ENCODE results near the gene EXOC6B.

- TF ChIP-seq CTCF (IDR thresholded peaks at IDR 0.05 in 4 of 5, conservative IDR thresholded peaks at IDR 0.05 in 1 of 5) = no peak
- TF ChIP-seq POLR2A (IDR thresholded peaks at IDR 0.05) = no peak
Observed at GRCh38 chr2:72278046-72278445, 547.8 kb downstream of the EXOC6B start.

All from gastrocnemius medialis (tissue), 4 donors.